GM18861 (cell line): ENCODE results near the gene HLCS.

ENCODE experiments used
- ATAC-seq: cut with Tn5 transposase; IDR thresholded peaks from one replicate; pipeline ENCODE4 v1.9.1; 2021; ENCODE audit not compliant: unreplicated experiment

Gene HLCS

GRCh38 chr21:36888466-36888865, 78.0 kb downstream of the HLCS start:
- no peak for ATAC-seq

- no peak for ATAC-seq
Measured at GRCh38 chr21:36887963-36888362, 78.5 kb downstream of the HLCS start.

GRCh38 chr21:36883532-36884486, 82.7 kb downstream of the HLCS start:
- no peak for ATAC-seq

GRCh38 chr21:36882776-36883175, 83.7 kb downstream of the HLCS start:
- ATAC-seq, result no peak

GRCh38 chr21:36881228-36881627, 85.2 kb downstream of the HLCS start:
- no peak for ATAC-seq

GRCh38 chr21:36879827-36880226, 86.6 kb downstream of the HLCS start:
- ATAC-seq, result no peak

- ATAC-seq, result no peak
Measured at GRCh38 chr21:36877741-36878140, 88.7 kb downstream of the HLCS start.

GRCh38 chr21:36874665-36875064, 91.8 kb downstream of the HLCS start:
- ATAC-seq, result no peak

- no peak for ATAC-seq
Measured at GRCh38 chr21:36873513-36873912, 93.0 kb downstream of the HLCS start.

- ATAC-seq, result no peak
Measured at GRCh38 chr21:36867291-36867905, 99.1 kb downstream of the HLCS start.

- no peak for ATAC-seq
Measured at GRCh38 chr21:36866419-36866818, 100.0 kb downstream of the HLCS start.

GRCh38 chr21:36864974-36865373, 101.5 kb downstream of the HLCS start:
- no peak for ATAC-seq

GRCh38 chr21:36863260-36863659, 103.2 kb downstream of the HLCS start:
- no peak for ATAC-seq

- ATAC-seq, result no peak
Measured at GRCh38 chr21:36861595-36862323, 104.7 kb downstream of the HLCS start.

- no peak for ATAC-seq
Measured at GRCh38 chr21:36860736-36861594, 105.5 kb downstream of the HLCS start.

GRCh38 chr21:36859744-36860501, 106.5 kb downstream of the HLCS start:
- no peak for ATAC-seq

- ATAC-seq, result no peak
Measured at GRCh38 chr21:36858320-36858957, 108.0 kb downstream of the HLCS start.

- ATAC-seq, result no peak
Measured at GRCh38 chr21:36856643-36857042, 109.8 kb downstream of the HLCS start.

- no peak for ATAC-seq
Measured at GRCh38 chr21:36854391-36854790, 112.1 kb downstream of the HLCS start.
